ENCODE data around the gene RPP25L. TPM values are rescaled to one million over a fixed set of nuclear protein-coding genes. Genes with fewer than 3 reads are reported as not detected.

Gene RPP25L
- 40.7 to 50.0 TPM (median 45.1 TPM) in 5 replicates for total RNA-seq (2022; extraction: Qiagen RNA extraction; ENCODE audit: low read depth)

GRCh38 chr9:34611811-34612787, at the start of gene RPP25L:
Gene RPP25L (minus strand): TSS chr9:34612097. CDS start chr9:34611296, 801 bp downstream.

GRCh38 chr9:34651876-34652601, 40.1 kb upstream of the RPP25L start, which contains the start of gene IL11RA:
Gene IL11RA (plus strand): TSS chr9:34652185. CDS start chr9:34655218, 3,033 bp downstream.

GRCh38 chr9:34646211-34647083, 34.5 kb upstream of the RPP25L start, which contains the start of gene GALT:
Gene GALT (plus strand): TSS chr9:34646675. CDS start chr9:34646705, 30 bp downstream.

GRCh38 chr9:34637356-34638137, 25.6 kb upstream of the RPP25L start, which contains the start of gene SIGMAR1:
Gene SIGMAR1 (minus strand): TSS chr9:34637787. CDS start chr9:34637697, 90 bp downstream.

GRCh38 chr9:34628656-34629490, 17.0 kb upstream of the RPP25L start, which contains the start of gene ARID3C:
Gene ARID3C (minus strand): TSS chr9:34629066. CDS start chr9:34628014, 1,052 bp downstream.

GRCh38 chr9:34620061-34620994, 8.4 kb upstream of the RPP25L start, which contains the start of gene DCTN3:
Gene DCTN3 (minus strand): TSS chr9:34620495. CDS start chr9:34620464, 31 bp downstream.

GRCh38 chr9:34589636-34590380, 22.1 kb downstream of the RPP25L start, which contains the start of gene CNTFR:
Gene CNTFR (minus strand): TSS chr9:34589724. CDS start chr9:34568981, 20,743 bp downstream.

Other genes starting within 250 kb of the RPP25L start
- gene MYORG, start 235.2 kb downstream of the RPP25L start, total RNA-seq (2022; extraction: Qiagen RNA extraction; ENCODE audit: low read depth), result 3.1 to 4.5 TPM (median 4.1 TPM) in 5 replicates
- 16.2 to 19.2 TPM (median 16.6 TPM) in 5 replicates for gene FAM219A, start 153.5 kb downstream of the RPP25L start, total RNA-seq (2022; extraction: Qiagen RNA extraction; ENCODE audit: low read depth)
- 0.07 TPM in 1 of 5 replicates, not detected in the others for gene DNAI1, start 153.3 kb downstream of the RPP25L start, total RNA-seq (2022; extraction: Qiagen RNA extraction; ENCODE audit: low read depth)
- 1.2 to 2.7 TPM (median 1.9 TPM) in 5 replicates for gene ENHO, start 89.1 kb downstream of the RPP25L start, total RNA-seq (2022; extraction: Qiagen RNA extraction; ENCODE audit: low read depth)
- gene CNTFR, start 22.4 kb downstream of the RPP25L start, total RNA-seq (2022; extraction: Qiagen RNA extraction; ENCODE audit: low read depth), result 0.07 to 0.20 TPM (median 0.13 TPM) in 4 of 5 replicates, not detected in the other
- gene DCTN3, start 8.4 kb upstream of the RPP25L start, total RNA-seq (2022; extraction: Qiagen RNA extraction; ENCODE audit: low read depth), result 97.5 to 107 TPM (median 104 TPM) in 5 replicates
- gene ARID3C, start 17.0 kb upstream of the RPP25L start, total RNA-seq (2022; extraction: Qiagen RNA extraction; ENCODE audit: low read depth), result 0.10 to 0.28 TPM (median 0.22 TPM) in 5 replicates
- gene SIGMAR1, start 25.7 kb upstream of the RPP25L start, total RNA-seq (2022; extraction: Qiagen RNA extraction; ENCODE audit: low read depth), result 164 to 209 TPM (median 186 TPM) in 5 replicates
- gene GALT, start 34.6 kb upstream of the RPP25L start, total RNA-seq (2022; extraction: Qiagen RNA extraction; ENCODE audit: low read depth), result 13.9 to 19.7 TPM (median 19.1 TPM) in 5 replicates
- gene IL11RA, start 40.1 kb upstream of the RPP25L start, total RNA-seq (2022; extraction: Qiagen RNA extraction; ENCODE audit: low read depth), result 5.6 to 7.6 TPM (median 6.1 TPM) in 5 replicates
- 0.27 to 0.39 TPM (median 0.34 TPM) in 4 of 5 replicates, not detected in the other for gene CCL27, start 50.6 kb upstream of the RPP25L start, total RNA-seq (2022; extraction: Qiagen RNA extraction; ENCODE audit: low read depth)
- gene CCL19, start 79.2 kb upstream of the RPP25L start, total RNA-seq (2022; extraction: Qiagen RNA extraction; ENCODE audit: low read depth), result not detected in 5 replicates
- gene CCL21, start 98.0 kb upstream of the RPP25L start, total RNA-seq (2022; extraction: Qiagen RNA extraction; ENCODE audit: low read depth), result not detected in 5 replicates

Data from A549 treated with DMSO at 1 μM for 4 hours (cell line).